Activated T-helper 9 cell treated with anti-CD3 and anti-CD28 coated beads, Interleukin-2, amount 50 U/mL, for 16 hours (primary cell): ENCODE results near the gene KHDRBS2.

ENCODE experiments used
- DNase-seq: peaks from one replicate; pipeline ENCODE4 v3.0.0-alpha.2; 2020; ENCODE audit warnings: low read depth

Gene KHDRBS2

DNA sequence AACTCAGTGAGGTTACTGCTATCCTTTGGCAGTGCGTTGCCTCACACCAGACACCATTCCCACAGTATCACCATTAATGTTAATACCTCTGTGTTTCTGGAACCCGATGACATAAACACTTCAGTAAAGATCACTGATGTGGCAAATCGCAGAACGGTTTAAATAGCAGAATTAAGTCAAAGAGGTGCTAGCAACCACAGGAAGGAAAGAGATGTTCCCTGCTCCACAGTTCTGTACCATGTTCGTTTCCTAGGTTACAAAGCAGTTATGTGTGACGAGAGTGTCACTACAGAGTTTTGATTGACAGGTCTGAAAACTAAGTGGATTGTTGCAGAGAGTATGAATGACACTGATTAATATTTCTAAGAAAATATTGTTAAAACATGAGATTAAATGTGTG lies 272.3 kb downstream of the KHDRBS2 start:
- DNase-seq = no peak

DNA sequence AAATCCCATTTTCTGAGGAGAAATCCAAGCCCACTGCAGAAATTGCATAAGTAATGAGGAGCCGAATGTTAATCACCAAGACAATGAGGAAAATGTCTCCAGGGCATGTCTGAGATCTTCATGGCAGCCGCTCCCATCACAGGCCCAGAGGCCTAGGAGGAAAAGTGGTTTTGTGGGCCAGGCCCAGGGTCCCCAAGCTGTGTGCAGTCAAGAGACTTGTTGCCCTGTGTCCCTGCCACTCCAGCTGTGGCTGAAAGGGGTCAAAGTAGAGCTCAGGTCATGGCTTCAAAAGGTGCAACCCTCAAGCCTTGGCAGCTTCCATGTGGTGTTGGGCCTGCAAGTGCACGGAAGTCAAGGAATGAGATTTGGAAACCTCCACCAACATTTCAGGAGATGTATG lies 276.6 kb downstream of the KHDRBS2 start:
- DNase-seq = no peak

GRCh38 chr6:61989616-61990015 lies 296.4 kb downstream of the KHDRBS2 start:
- no peak for DNase-seq

- DNase-seq = no peak
Observed at GRCh38 chr6:61980622-61981021, 305.4 kb downstream of the KHDRBS2 start.

- DNase-seq = no peak
Observed at GRCh38 chr6:61977947-61978346, 308.1 kb downstream of the KHDRBS2 start.

- DNase-seq = no peak
Observed at GRCh38 chr6:61977099-61977498, 308.9 kb downstream of the KHDRBS2 start.

DNA sequence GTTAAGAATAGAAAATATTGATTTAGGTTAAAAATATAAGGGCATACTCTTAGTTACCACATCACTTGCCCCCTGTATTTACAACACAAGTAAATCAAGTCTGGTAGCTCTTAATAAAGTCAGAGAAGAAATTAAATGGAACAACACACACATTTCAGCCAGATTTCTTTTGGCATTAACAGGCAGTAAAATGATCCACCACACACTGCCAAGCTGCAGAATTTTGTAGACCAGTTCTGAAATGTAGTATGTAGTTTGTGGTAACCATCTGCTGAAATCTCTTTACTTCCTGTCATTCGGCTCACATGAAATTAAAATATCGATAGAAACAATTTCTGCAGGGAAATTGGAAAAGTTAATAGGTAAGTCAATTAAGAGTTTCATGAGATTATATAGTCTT lies 326.8 kb downstream of the KHDRBS2 start:
- no peak for DNase-seq

DNA sequence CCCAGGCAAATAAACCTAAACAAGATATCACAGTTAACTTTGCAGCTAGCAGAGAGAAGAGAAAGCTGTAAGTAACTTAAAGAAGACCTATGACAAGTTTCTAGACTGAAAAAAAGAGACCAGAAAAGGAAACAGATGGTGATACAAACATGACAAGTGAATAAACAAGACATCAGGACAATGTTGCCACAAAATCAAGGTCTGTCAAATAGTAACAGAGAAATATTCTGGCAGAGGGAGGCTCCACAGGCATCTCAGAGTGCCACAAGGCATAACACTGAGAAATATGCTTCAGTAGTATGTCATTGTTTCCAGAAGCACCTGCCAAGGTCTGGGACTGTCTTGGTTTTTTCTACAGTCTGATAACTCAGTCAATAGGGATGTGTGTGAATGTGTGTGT lies 332.2 kb downstream of the KHDRBS2 start:
- no peak for DNase-seq

DNA sequence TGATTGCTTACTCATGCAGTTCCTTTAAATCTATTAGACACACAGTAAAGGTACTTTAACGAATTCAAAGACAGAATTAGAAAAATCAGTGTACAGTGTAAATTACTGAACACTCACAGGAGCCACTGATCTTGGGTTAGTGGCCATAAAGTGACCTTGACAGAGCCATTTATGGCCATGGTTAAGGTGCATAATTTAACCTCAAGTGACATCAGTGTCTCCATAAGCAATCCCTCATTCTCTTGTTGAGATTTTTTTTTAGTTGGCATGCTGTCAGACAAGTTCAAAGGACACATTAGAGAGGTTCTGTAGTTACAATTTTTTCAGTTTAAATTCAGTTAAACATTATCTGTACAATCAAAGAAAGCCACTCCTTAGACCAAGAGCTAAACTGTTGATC lies 334.4 kb downstream of the KHDRBS2 start:
- DNase-seq = no peak

DNA sequence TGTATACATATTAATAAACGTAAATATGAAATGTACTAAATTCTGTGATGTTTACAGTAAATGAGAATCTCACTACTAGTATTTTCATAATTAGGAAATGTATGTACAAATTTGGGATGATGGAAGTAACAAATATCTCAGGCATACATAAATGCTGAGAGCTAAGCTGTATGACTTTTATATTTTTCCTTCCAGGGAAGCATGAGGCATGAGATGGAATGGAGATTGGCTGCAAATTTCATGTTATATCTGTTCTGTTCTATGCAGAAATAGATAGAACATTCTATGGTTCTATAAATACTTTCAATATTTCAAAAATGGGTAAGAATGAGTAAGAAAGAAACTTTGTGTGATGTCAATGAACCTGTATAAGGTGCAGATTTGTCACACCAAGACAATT lies 335.2 kb downstream of the KHDRBS2 start:
- no peak for DNase-seq

DNA sequence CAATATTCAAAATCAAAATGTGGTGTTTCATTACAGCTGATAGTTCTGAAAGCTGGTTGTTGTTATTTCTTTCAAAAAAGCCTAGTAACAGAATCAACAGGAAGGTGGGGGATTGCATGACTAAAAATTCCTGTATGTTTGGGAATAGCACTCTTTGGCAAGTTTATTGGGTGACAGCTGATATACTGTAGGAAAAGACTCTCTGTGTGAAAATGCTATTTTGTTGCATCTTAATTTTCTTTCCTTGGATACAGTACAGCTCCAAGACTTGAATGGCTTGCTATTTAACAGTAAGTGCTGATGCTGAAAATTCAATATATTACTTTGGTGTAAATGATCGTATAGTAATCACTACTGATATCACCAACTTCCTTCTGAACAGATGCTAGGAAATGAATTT lies 336.1 kb downstream of the KHDRBS2 start:
- no peak for DNase-seq

- no peak for DNase-seq
Observed at GRCh38 chr6:61949161-61949560, 336.9 kb downstream of the KHDRBS2 start.

DNA sequence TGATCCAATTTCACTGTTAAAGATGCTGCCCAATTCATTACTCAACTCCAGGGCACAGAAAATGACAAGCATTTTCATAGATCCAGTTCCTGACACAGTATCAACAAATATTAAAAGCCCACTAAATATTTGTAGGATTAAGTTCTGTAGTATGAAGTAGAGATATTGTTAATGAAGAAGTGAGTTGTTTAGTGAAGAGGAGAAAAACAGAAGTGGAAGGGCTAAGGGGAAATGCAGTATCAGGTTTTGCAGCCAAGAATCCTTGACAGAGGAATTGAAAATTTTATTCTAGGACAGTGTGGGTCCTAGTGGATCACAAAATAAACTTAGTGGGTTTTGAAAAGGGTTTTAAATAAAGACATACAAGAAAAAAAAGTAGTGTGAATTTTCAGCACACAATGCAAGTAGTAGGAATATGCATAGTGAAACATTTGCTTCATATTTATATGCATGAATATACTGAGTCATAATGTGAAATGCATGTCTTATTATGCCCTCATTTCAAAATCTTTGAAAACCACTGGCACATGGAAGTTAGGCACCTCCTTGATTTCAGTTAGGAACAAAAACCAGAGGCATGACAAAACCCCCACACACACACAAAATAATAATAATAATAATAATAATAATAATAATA lies 338.6 kb downstream of the KHDRBS2 start:
- DNase-seq = no peak

DNA sequence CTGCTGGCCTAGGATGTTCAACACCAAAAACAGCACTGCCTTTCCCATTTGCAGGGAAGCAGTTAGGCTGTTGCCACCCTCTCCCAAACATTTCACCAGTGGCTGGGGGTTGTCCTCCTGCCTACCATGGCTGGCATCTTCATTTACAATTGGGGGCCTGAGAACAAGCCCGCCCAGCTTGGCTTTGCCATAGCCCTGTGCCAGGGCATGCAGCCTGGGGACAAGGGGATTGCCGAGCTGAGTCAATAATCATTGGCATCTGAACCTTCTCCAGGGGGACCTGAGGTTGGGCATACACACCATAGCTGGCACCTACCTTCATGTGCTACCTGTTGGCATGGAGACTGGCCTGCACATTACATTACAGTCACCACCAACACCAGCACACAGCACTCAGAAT lies 345.1 kb downstream of the KHDRBS2 start:
- DNase-seq = no peak

DNA sequence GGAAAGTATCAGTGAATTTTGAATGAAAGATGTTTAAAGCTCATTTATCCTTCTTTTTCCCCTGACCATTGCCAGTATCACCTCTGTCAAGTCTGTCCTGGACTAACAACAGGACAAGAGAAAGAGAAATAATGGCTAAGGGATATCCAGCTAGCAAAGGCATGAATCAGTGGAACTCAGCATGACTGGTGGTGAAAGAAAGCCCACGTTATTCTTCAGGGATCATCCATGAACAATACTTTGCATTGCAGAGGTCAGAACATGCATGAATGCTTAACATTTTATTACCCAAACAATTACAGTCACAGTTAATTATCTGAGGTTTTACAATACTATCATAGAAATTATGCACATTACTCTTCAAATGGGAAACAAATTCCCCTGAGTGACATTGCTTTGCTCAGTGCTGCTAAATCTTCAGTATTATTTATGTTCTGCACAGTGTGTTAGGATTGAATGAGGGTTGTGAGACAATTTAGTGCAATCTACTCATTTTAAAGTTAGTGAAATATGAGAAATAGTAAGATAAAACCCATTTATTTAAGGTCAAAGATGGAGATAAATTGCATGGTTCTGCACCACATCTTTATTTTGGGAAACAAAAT lies 350.7 kb downstream of the KHDRBS2 start:
- no peak for DNase-seq

DNA sequence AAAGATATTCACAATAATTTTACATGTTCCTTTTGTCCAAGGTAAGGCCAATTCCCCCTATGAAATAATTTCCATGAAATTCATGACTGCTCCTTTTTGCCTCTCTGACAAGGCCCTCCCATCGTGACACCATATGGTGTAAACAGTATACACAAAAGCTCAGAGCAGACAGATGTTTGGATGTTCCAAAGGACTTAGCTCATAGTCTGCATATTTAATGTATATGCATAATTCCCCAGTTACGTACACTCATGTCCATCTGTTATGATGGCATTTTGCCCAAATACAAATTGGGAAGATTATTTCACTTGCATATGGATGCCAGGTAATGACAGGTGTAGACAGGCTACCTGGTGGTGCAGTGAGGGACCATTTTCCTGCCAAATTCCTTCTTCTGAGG lies 376.5 kb downstream of the KHDRBS2 start:
- DNase-seq = no peak

- DNase-seq = no peak
Observed at GRCh38 chr6:61901748-61902147, 384.3 kb downstream of the KHDRBS2 start.

DNA sequence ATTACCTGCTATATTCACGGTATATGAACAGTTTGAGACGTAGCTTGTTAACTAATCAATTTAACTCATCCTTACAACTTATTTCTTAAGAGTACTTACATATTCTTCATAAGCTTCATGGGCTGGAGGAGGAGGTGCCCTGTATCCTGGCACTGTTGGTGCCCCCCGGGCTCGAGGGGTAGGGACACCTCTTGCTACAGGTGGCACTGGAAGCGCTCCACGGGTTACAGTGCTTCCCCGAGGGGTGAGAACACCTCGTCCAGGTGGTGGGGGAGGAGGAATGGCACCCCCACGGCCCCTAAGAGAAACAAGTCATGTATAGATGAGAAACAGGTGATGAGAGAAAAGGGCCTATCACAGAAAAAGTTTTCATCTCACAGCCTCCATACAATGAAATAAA lies 391.5 kb downstream of the KHDRBS2 start:
- DNase-seq = no peak

- DNase-seq = no peak
Observed at GRCh38 chr6:61887423-61887822, 398.6 kb downstream of the KHDRBS2 start.

DNA sequence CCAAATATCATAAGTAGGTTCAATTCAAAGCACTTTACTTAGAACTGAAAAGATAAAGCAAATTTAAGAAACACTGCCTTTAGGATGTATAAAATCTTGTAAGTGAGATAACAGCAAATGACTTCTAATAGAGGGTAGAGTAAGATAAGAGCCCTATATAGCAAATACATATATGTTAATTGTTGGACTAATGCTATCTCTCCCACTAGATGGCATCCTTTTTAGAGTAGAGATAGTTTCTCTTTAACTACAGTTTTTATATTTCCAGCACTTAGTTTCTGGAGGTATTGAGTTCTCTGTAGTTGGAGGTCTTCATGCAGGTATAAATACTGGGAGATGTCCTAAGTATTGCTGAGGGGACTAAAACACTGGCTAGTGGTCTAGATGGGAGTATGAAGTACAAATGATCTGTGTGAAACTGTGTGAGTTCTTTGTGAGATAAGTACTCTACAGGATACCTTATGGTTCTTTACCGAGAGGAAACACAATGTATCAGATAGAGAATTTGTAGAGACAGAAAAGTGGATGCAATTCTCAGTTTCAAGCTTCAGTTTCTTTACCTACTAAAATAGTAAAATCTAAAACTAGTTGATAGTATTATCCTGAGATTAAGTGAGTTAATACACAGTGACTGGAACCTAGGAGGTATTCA lies 399.3 kb downstream of the KHDRBS2 start:
- no peak for DNase-seq

DNA sequence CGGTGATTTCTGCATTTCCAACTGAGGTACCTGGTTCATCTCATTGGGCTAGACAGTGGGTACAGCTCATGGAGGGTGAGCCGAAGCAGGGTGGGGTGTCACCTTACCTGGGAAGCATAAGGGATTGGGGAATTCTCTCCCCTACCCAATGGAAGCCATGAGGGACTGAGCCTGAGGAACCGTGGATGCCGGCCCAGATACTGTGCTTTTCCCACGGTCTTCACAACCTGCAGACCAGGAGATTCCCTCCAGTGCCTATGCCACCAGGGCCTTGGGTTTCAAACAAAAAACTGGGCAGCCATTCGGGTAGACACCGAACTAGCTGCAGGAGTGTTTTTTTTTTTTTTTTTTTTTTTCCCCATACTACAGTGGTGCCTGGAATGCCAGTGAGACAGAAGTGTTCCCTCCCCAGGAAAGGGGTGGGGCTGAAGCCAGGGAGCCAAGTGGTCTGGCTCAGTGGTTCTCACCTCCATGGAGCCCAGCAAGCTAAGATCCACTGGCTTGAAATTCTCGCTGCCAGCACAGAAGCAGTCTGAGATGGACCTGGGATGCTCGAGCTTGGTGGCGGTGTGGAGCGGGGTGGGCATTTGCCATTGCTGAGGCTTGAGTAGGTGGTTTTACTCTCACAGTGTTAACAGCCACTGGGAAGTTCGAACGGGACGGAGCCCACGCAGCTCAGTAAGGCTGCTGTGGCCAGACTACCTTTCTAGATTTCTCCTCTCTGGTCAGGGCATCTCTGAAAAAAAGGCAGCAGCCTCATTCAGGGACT lies 416.2 kb downstream of the KHDRBS2 start:
- DNase-seq = no peak

GRCh38 chr6:61868507-61869080 lies 417.4 kb downstream of the KHDRBS2 start:
- DNase-seq = no peak

- no peak for DNase-seq
Observed at GRCh38 chr6:61867635-61868034, 418.4 kb downstream of the KHDRBS2 start.
